Motor neuron (in vitro differentiated cells): ENCODE data around the gene ERLIN1. TPM values are rescaled to one million over a fixed set of nuclear protein-coding genes. Genes with fewer than 3 reads are reported as not detected.

Source experiments
- ATAC-seq, 8 experiments: fragments of 200-7000 bp; cut with Tn5 transposase; replicated peaks in 6 of 8; 2 replicates each; pipeline ENCODE4 v1.8.0; 2021; ENCODE audit warnings: mild to moderate bottlenecking in 8 of 8, moderate library complexity in 8 of 8
- H3K27ac ChIP-seq, 2 donors: fragments of 250-450 bp; sonication (Bioruptor Pico); 2 replicates each; pipeline ENCODE4 v1.9.0; 2021; ENCODE audit warnings: antibody characterized with exemption in 2 of 2, mild to moderate bottlenecking in 2 of 2, moderate library complexity in 1 of 2
- H3K4me1 ChIP-seq, 2 donors: fragments of 250-450 bp; sonication (Bioruptor Pico); replicated peaks in 1 of 2; 2 replicates each; pipeline ENCODE4 v1.6.1; 2021; ENCODE audit warnings: antibody characterized with exemption in 2 of 2, mild to moderate bottlenecking in 2 of 2, moderate library complexity in 1 of 2
- H3K4me3 ChIP-seq, 5 donors: fragments of 250-450 bp; sonication (Bioruptor Pico); 2 replicates each; pipeline ENCODE4 v1.9.0; 2021; ENCODE audit warnings: antibody characterized with exemption in 5 of 5, mild to moderate bottlenecking in 5 of 5, moderate library complexity in 4 of 5
- WGBS, 10 experiments: fragments of 450-650 bp; shearing (Covaris generic); methylation state at CpG; one replicate each; pipeline ENCODE4 v1.0.0; 2022; 5-methylcytosine and 5-hydroxymethylcytosine counted together
- in situ Hi-C, 9 experiments: fragments of 400-800 bp; cut with MboI; loops; one replicate each; pipeline ENCODE4 v1.15.0; 2021; ENCODE audit warnings: low sequenced_read_pairs in 9 of 9, low pct_unique_long_range_greater_than_20kb in 2 of 9; ENCODE audit not compliant: unreplicated experiment in 9 of 9
- total RNA-seq, 8 experiments: library from RNA; unstranded; fragments of 300-600 nt; gene quantifications; 2 replicates each; pipeline versions ENCODE4 v1.2.3 to v1.2.4, GENCODE V29; 2022

Gene ERLIN1
- total RNA-seq, 8 experiments from 2014 or later: 6.7 to 27.9 (median 18.3) TPM

DNA sequence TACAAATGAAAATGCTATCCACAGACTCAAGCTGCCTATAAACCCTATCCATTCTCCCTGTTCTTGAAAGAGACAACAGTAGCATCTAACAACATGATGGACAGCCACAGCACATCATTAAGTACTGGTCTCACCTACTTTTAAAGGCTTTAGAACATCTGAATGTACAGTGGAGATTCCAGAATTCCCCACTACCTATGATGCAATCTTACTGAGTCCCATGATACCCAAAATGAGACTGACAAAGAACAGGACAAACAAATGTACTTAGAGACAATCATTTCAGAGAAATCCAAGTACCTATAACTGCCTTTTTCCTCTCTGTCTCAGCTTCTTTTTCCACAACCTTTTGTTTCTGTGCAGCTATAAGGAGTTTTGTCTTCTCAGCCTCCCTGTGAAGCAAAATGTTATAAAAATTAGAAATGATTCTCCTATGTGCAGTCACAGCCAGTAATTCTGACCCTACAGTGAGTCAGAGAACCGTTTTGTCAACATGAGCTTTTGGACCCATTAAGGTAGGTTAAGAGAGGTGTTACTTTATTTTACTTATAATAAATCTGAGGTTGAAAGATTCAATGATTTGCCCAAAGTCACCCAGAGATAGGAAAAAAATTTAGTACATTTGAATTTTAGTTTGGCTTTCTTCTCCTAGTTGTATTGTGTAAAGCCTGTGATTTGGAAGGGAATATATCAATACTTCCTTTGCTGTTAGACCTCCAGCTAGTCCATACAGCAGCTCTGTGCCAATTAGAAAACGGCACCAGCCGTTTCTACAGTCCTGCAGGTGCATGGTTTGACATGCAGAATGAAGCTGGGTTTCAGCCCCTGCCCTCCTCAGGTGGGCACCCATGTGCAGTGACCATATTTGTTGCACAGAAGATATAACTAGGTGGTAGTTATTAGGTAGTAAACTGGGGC is 21.9 kb downstream of the ERLIN1 start:
- 40 to 100% (median 90%) methylated on average over 1 to 3 of the region's 3 CpGs; no CpG with 5 or more reads in 1 of the 10 experiments for WGBS, 10 experiments
- ATAC-seq: no peak
- no peak overlapping the region for H3K4me3 ChIP-seq
- H3K27ac ChIP-seq: no peak overlapping the region
- in situ Hi-C loops: no loop called here
- H3K4me1 ChIP-seq: no peaks in the 10 kb centered on the region

DNA sequence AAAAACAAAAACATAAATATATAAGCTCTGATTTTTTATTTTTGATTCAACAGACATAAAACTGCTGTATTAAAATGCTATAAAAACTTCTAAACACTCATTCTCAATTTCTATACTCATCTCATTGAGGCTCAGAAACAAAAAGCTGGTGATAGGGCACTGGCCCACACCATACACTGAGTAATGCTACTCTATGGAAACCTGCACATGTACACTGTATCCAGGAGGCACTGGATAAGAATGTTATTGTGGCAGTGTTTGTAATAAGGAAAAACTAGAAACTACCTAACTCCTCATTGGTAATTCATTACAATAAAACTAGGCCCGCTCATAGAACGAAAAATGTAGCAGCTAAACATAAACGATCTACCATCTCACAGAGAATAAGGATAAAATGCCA is 23.1 kb downstream of the ERLIN1 start:
- WGBS, 10 experiments: 86 to 100% (median 99%) methylated on average over 1 to 3 of the region's 3 CpGs
- in situ Hi-C loops: no loop called here
- no peak overlapping the region for H3K27ac ChIP-seq
- ATAC-seq: peak in 2 of 8 experiments; percentile 53 to 99
- H3K4me1 ChIP-seq: no peaks in the 10 kb centered on the region
- no peak overlapping the region for H3K4me3 ChIP-seq

DNA sequence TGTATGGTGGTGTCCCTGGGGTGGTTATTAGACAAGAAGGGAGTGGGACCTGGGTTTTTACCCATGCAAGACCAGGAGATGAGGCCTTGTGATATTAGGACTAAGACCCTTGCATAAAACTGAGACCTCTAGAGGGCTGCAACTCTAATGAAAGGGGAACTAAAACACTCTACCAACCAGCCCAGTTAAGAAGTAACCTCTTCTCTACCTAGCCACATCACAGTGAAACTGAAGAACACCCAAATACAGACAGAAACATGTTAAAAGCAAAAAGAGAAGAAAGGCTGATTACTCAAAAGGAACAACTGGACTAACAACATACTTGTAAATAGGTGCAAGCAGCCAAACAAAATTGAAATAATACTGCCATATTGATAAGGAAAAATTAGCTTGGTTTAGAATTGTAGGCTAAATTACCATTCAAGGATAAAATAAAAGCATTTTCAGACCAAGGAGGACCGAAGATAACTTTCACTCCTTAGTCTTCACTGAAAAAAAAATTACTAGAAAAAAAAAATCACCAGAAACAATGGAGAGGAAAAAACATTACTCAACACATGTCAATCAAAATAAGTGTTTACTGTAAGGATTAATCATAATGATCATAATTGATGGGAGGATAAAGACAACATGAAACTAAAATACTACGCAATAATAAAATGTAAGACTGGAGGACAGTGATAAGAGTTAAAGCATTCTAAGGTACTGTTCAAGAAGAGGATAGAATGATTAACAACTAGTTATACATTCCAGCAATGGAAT is 27.6 kb downstream of the ERLIN1 start:
- 85 to 100% (median 97%) methylated on average over 1 to 2 of the region's 2 CpGs; no CpG with 5 or more reads in 1 of the 10 experiments for WGBS, 10 experiments
- no peak for ATAC-seq

DNA sequence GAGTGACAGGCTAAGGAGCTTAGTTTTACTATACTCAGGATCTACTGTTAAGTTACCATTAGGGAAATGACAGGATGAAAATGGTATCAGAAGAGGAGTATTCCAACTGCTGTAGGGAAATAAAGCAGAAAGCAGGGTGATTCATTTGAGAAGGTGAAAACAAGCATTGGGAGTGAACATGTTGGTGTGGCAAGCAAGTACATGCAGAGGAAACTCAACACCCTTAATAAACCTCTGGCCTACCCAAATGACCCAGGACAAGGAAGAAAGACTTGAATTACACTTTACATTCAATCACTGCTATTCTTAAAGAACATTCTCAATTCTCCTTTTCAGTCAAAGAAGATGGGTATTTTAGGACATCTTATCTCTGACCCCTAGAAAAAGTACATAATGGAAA is 28.7 kb downstream of the ERLIN1 start:
- no peak overlapping the region for H3K4me3 ChIP-seq
- in situ Hi-C loops: no loop called here
- H3K27ac ChIP-seq: no peak overlapping the region
- no peak for ATAC-seq
- H3K4me1 ChIP-seq: no peaks in the 10 kb centered on the region

More for the DNA sequence above, 27.6 kb downstream of the ERLIN1 start:
- Histone ChIP-seq H3K27ac (no peak overlapping the region), H3K4me1 (no peaks in the 10 kb centered on the region), H3K4me3 (no peak overlapping the region)
- in situ Hi-C loops: no loop called here

DNA sequence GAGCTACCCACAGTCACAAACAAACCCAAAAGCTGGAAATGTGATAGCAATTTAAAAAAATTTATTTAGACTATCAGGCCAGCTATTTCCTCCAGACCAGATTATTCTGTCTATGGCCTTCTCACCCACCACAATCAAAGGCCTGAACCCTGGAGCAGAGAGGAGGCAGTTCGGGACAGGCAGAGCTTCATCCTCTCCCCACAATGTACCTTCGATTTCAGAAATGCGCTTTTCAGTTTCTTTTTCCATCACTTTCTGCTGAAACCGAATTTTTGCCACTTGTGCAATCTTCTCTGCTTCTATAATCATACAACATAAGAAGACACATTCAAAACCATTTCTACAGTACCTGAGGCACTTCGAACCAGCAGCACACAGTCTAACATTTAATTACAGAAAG is 29.9 kb downstream of the ERLIN1 start:
- Histone ChIP-seq H3K27ac (no peak overlapping the region), H3K4me3 (no peak overlapping the region), H3K4me1 (no peaks in the 10 kb centered on the region)
- in situ Hi-C loops: no loop called here
- WGBS, 10 experiments: 93 to 100% (median 97%) methylated on average over 1 to 5 of the region's 5 CpGs; no CpG with 5 or more reads in 1 of the 10 experiments
- no peak for ATAC-seq

DNA sequence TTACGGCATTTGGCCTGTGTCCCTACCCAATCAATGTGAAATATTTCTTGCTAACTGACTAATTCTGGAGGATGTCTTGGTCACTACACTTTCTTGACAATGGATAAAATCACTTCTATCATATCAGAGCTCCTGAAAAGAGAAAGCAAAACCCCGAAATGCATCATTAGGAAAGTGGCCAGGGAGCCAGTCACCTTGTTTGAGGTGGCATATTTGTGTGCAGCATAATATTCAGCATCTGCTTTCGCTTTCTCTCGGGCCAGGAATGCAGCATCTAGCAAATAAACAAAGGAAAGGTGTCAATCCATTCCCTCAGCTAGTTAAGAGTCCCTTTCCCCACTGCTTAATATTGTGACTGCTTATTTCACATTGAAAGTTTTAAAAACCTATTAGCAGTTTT is 31.2 kb downstream of the ERLIN1 start:
- Histone ChIP-seq H3K27ac (no peak overlapping the region), H3K4me3 (no peak overlapping the region), H3K4me1 (no peaks in the 10 kb centered on the region)
- no peak for ATAC-seq
- 67 to 100% (median 98%) methylated on average over 1 to 4 of the region's 4 CpGs for WGBS, 10 experiments
- in situ Hi-C loops: no loop called here

DNA sequence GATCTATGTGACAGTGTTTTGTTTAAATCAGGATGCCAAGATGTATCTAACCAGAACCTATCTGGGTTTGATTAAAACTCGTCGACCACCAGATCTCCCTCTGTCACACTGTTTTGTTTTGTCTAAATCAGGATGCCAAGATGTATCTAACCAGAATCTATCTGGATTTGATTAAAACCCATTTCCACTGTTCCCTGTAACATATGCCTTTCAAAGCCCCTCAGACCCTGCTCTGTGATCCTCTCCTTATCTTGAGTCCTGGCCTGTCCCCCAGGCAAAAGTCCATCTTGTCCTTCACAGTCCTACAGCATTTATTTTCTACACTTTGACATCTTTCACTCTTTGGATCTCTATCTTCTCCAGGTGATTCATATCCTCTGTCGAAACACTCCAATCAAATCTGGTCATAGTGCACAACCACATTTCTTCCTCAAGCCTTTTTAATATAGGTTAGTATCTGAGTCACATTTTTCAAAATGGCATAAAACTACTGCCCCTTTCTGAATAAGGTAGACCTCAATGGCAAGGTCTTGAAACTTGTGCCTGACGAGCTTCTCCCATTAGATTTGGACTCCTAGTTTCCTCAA is 32.5 kb downstream of the ERLIN1 start:
- H3K4me1 ChIP-seq: no peaks in the 10 kb centered on the region
- in situ Hi-C loops: no loop called here
- WGBS, 10 experiments: 21 to 100% (median 96%) methylated on average over 1 to 4 of the region's 4 CpGs; no CpG with 5 or more reads in 2 of the 10 experiments

DNA sequence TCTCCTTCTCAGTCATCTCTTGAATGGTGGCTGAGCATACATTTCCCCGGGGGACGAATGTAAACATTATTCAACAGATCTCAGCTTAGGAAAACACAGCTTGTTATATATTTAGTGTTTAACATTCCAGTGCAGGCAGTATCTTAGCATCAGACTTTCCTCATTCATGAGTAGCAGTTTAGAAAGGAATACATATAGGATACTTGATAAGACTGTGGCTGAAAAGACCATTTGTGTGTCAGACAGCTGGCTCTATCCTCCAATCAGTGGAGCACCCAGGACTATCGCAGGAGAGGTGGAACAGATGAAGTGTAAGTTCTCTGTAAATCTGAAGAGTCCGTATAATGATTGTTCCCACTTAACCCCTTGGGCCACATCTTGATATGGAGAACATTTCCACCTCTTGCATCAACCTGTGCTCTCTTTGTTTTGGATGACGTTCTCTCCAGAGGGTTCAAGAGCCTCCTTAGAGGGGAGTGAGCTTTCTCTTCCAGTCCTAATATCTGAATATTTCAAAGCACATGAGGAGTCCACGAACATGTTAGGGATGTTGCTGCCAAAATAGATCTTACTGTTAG is 34.0 kb downstream of the ERLIN1 start:
- 60 to 100% (median 96%) methylated on average over 1 to 6 of the region's 6 CpGs; no CpG with 5 or more reads in 1 of the 10 experiments for WGBS, 10 experiments
- in situ Hi-C loops: no loop called here
- Histone ChIP-seq H3K4me3 (no peak overlapping the region), H3K27ac (no peak overlapping the region), H3K4me1 (peaks cover 0 to 3% of the 10 kb centered on the region in 2 donors)
- ATAC-seq: peak in 4 of 8 experiments; percentile 34 to 87 (median 45)

More for the DNA sequence above, 32.5 kb downstream of the ERLIN1 start:
- no peak overlapping the region for H3K4me3 ChIP-seq
- ATAC-seq: no peak
- no peak overlapping the region for H3K27ac ChIP-seq

DNA sequence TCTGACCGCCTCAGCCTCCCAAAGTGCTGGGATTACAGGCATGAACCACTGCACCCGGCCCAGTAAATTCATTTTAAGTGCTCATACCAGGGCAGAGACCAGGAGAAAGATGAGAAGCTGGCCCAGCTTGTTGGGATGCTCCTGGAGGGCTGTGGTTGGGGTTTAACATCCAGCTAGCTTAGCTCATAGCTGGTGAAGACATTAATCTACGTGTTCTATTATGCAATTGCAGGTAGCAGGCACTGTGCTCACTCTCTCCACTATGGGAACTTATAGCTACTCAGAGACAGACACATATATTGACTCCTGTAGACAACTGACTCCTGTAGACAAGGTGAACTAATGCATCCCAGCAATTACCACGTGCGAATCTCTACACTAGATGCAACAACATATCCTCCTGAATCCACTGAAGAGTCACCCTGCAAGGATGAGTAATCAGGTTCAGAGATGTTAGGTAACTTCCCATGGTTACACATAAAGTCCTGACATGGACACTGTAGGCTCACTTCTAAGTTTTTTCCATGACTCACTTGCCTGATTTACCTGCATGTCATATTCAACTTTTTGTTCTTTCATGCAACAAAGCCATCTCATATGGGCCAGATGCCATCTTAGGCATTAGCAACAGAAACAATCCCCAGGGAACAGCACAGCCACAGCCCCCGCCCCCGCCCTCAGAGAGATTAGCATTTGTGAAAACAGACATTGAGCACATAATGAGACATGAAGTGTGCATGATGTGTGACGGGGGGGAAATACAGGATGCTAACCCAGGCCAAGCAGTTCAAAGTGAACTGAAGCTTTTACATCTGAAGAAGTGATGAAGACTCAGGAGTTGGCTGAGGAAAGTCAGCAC is 37.2 kb downstream of the ERLIN1 start:
- in situ Hi-C loops: no loop called here
- Histone ChIP-seq H3K4me3 (no peak overlapping the region), H3K27ac (no peak overlapping the region), H3K4me1 (peaks cover 0 to 7% of the 10 kb centered on the region in 2 donors)
- WGBS, 10 experiments: 40 to 76% (median 67%) methylated on average over 1 to 7 of the region's 8 CpGs; no CpG with 5 or more reads in 3 of the 10 experiments
- ATAC-seq: peak in 5 of 8 experiments; percentile 26 to 80 (median 72)

DNA sequence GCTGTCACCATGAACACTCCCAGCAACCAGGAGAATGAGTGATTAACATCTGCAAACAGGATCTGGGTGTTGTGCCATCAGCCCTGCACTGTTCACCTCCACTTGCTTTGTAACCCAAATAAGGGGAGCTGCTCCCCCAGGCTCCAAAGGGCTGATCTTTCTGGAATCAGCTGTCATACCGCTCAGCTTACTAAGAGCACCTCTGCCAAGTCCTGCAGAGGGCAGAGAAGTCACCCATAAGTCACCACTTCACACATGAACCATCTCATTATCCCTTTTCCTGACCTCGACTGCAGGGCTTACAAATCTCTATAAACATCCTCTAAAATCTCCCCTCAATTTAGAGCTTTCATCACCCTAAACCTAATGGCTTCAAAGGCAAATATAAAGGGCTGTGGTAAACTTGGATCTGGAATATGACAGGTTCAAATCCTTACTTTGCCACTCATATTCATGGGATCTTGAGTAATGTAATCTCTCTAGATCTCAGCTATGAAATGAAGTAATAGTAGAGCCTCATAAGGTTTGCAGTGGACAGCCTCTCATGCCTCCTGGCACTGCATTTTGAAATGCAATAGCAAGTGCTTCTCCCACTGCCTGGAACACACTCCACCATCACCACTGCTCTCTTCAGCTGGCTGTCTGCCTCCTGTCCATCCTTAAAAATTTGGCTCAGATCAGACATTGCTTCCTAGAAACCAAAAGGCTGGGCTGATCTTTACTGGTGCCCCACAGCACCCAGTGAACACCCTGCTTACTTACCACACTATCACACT is 38.8 kb downstream of the ERLIN1 start:
- peak in 4 of 8 experiments; percentile 7 to 27 (median 19) for ATAC-seq
- H3K27ac ChIP-seq: no peak overlapping the region
- in situ Hi-C loops: no loop called here
- H3K4me1 ChIP-seq: peaks cover 0 to 7% of the 10 kb centered on the region in 2 donors
- H3K4me3 ChIP-seq: no peak overlapping the region
- WGBS, 10 experiments: 0 to 83% (median 50%) methylated on average over 1 of the region's 2 CpGs; no CpG with 5 or more reads in 4 of the 10 experiments

DNA sequence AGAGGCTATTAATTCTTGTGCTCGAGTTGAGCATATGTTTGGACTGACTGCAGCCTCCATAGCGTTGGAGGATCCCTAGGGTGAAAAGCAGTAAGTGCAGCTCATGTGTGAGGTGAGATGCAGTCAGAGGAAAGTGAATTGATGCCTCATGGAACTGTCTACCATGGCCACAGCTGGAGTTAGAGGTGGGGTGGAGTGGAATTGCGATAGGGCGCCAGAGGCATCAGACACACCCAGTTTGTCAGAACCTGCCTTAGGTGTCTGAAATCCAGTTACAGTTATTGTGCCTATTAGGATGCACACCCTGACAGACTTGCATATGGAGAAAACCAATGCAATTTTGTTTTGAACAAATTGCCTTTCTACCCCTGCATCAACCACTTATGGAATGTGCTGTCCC is 39.4 kb downstream of the ERLIN1 start:
- Histone ChIP-seq H3K4me3 (no peak overlapping the region), H3K4me1 (peaks cover 0 to 7% of the 10 kb centered on the region in 2 donors), H3K27ac (no peak overlapping the region)
- WGBS, 10 experiments: 67 to 100% (median 74%) methylated on average over 1 to 3 of the region's 4 CpGs; no CpG with 5 or more reads in 6 of the 10 experiments
- in situ Hi-C loops: no loop called here
- peak in 3 of 8 experiments; percentile 15 to 50 (median 35) for ATAC-seq
